Spinal cord (tissue), 10 donors: ENCODE measurements around the gene USP31. TPM values are rescaled to one million over a fixed set of nuclear protein-coding genes. Genes with fewer than 3 reads are reported as not detected.

Experiments
- DNase-seq, 6 donors: peaks; one replicate each; pipeline versions ENCODE4 v3.0.0 to v3.0.0-alpha.2; 2013 to 2015; ENCODE audit warnings: low spot score in 6 of 6, low read depth in 4 of 6
- H3K27ac ChIP-seq: one replicate; pipeline ENCODE4 v1.5.1; 2013; ENCODE audit warnings: low read depth, low read length, control low read depth
- H3K27me3 ChIP-seq: one replicate; pipeline ENCODE4 v1.6.1; 2013; ENCODE audit warnings: low read length; ENCODE audit not compliant: control insufficient read depth, insufficient read depth
- H3K36me3 ChIP-seq: one replicate; pipeline ENCODE4 v1.6.1; 2013; ENCODE audit warnings: low read length; ENCODE audit not compliant: control insufficient read depth, insufficient read depth
- H3K4me1 ChIP-seq: one replicate; pipeline ENCODE4 v1.6.1; 2013; ENCODE audit warnings: low read length; ENCODE audit not compliant: control insufficient read depth, insufficient read depth
- H3K4me3 ChIP-seq: one replicate; pipeline ENCODE4 v1.5.1; 2013; ENCODE audit warnings: low read depth, low read length, control low read depth
- H3K9me3 ChIP-seq: one replicate; pipeline ENCODE4 v1.6.1; 2013; ENCODE audit warnings: low read length; ENCODE audit not compliant: control insufficient read depth, insufficient read depth
- WGBS: methylation state at CpG from one replicate; pipeline ENCODE4 v1.1.5; 2013; ENCODE audit warnings: missing lambda C conversion rate; ENCODE audit not compliant: insufficient coverage; 5-methylcytosine and 5-hydroxymethylcytosine counted together
- polyA plus RNA-seq, 2 donors: library from polyadenylated mRNA; unstranded; fragments of 120-200 nt; gene quantifications; one replicate each; pipeline ENCODE4 v1.2.1, GENCODE V29; 2013; ENCODE audit not compliant: insufficient read length in 2 of 2
- total RNA-seq, 2 donors: library from RNA; depleted of rRNA in 1 of 2; stranded (reverse); fragments of 120-200 nt in 1 of 2; fragments of >200 nt in 1 of 2; gene quantifications; one replicate each; pipeline versions ENCODE4 v1.2.3 to v1.2.4, GENCODE V29; 2013 to 2014
- donor health status: healthy.

Gene USP31
- total and polyA plus RNA-seq, 4 donors = 10.7 to 22.5 (median 12.6) TPM

- Histone ChIP-seq H3K9me3 (no peaks in the 10 kb centered on the region), H3K36me3 (peaks cover under 1% of the 10 kb centered on the region), H3K27ac (no peak overlapping the region), H3K4me3 (no peak overlapping the region), H3K27me3 (no peaks in the 10 kb centered on the region), H3K4me1 (no peaks in the 10 kb centered on the region)
- WGBS = 87% methylated on average over 3 of the region's 4 CpGs
- DNase-seq = no peak
These were observed 61.2 kb downstream of the USP31 start for GRCh38 chr16:23088018-23088417.

DNA sequence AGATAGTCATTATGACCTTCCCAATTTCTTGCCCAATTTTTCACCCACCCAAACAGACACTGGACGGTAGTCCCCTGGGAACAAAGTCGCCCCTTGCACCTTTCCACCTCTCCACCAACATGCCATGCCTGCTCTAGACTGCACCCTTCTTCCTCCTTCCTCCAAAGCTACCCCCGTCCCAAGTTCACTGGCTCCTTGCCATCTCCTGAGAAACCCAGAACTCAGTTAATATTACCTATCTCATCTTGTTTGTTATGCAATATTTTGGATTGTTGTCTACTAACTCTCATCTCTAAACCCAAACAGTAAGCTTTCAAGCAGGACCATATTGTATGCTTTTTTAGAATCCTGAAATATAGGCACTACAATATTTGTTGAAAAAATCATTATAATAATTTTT is 63.3 kb downstream of the USP31 start:
- peaks cover 11% of the 10 kb centered on the region for H3K36me3 ChIP-seq
- no peak overlapping the region for H3K27ac ChIP-seq
- no peaks in the 10 kb centered on the region for H3K4me1 ChIP-seq
- H3K27me3 ChIP-seq = no peaks in the 10 kb centered on the region
- 95% methylated on average over 2 of the region's 3 CpGs for WGBS
- DNase-seq = no peak
- no peaks in the 10 kb centered on the region for H3K9me3 ChIP-seq
- H3K4me3 ChIP-seq = no peak overlapping the region

DNA sequence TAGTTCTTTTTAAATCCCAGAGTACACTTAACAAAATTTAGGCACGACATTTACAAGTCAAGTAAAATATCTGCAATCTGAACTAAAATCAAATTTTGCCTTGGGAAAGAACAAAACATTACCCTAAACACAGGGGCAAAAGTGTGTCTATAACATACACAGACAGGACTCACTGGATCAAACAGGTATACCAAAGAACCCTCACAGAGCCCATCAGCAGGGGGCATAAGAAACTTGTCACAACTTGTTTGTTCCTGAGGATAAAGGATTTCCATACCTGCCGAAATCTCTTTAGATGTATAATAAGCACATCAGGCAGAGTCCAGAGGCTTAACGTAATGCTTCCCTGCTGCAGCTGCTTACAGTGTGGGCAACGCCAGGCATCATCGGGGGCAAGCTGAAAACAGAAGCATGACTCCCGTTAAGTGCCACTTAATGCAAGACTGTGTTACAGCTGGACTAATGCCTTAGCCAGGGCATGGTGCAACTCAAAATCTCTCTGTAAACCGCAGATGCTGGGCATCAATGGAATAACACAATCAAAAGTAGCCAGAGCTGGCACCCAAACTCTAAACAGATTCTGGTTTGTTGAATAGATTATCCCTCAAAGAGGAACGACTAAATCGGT is 67.0 kb downstream of the USP31 start:
- Histone ChIP-seq H3K4me1 (peaks cover 4% of the 10 kb centered on the region), H3K4me3 (no peak overlapping the region), H3K27ac (no peak overlapping the region), H3K36me3 (peaks cover 22% of the 10 kb centered on the region), H3K27me3 (no peaks in the 10 kb centered on the region), H3K9me3 (no peaks in the 10 kb centered on the region)
- no peak for DNase-seq
- WGBS = 70% methylated on average over 5 of the region's 9 CpGs

- peaks cover 4% of the 10 kb centered on the region for H3K4me1 ChIP-seq
- no peaks in the 10 kb centered on the region for H3K27me3 ChIP-seq
- H3K36me3 ChIP-seq = peaks cover 22% of the 10 kb centered on the region
- no peak overlapping the region for H3K4me3 ChIP-seq
- H3K9me3 ChIP-seq = no peaks in the 10 kb centered on the region
- whole genome bisulfite sequencing = 77% methylated on average over 6 of the region's 6 CpGs
- no peak overlapping the region for H3K27ac ChIP-seq
- no peak for DNase-seq
These were observed 67.6 kb downstream of the USP31 start for GRCh38 chr16:23081675-23082119.

- no peaks in the 10 kb centered on the region for H3K9me3 ChIP-seq
- H3K27ac ChIP-seq = no peak overlapping the region
- H3K4me3 ChIP-seq = no peak overlapping the region
- peaks cover 24% of the 10 kb centered on the region for H3K36me3 ChIP-seq
- peaks cover 4% of the 10 kb centered on the region for H3K4me1 ChIP-seq
- DNase-seq = no peak
- WGBS = 96% methylated on average over 3 of the region's 3 CpGs
- no peaks in the 10 kb centered on the region for H3K27me3 ChIP-seq
These were observed 68.5 kb downstream of the USP31 start for GRCh38 chr16:23080747-23081146.

- Histone ChIP-seq H3K27ac (no peak overlapping the region), H3K36me3 (peaks cover 26% of the 10 kb centered on the region), H3K27me3 (no peaks in the 10 kb centered on the region), H3K4me3 (no peak overlapping the region), H3K4me1 (peaks cover 4% of the 10 kb centered on the region), H3K9me3 (no peaks in the 10 kb centered on the region)
- DNase-seq = no peak
- WGBS = no CpG with 5 or more reads among the region's 1 CpG
These were observed 68.9 kb downstream of the USP31 start for GRCh38 chr16:23080329-23080728.

GRCh38 chr16:23079675-23080301 is 69.5 kb downstream of the USP31 start:
- WGBS = 73% methylated on average over 10 of the region's 13 CpGs
- H3K4me3 ChIP-seq = no peak overlapping the region
- peaks cover 26% of the 10 kb centered on the region for H3K36me3 ChIP-seq
- H3K27me3 ChIP-seq = no peaks in the 10 kb centered on the region
- peaks cover 4% of the 10 kb centered on the region for H3K4me1 ChIP-seq
- H3K9me3 ChIP-seq = no peaks in the 10 kb centered on the region
- peak in 1 of 6 donors; percentile 34 for DNase-seq
- H3K27ac ChIP-seq = no peak overlapping the region

DNA sequence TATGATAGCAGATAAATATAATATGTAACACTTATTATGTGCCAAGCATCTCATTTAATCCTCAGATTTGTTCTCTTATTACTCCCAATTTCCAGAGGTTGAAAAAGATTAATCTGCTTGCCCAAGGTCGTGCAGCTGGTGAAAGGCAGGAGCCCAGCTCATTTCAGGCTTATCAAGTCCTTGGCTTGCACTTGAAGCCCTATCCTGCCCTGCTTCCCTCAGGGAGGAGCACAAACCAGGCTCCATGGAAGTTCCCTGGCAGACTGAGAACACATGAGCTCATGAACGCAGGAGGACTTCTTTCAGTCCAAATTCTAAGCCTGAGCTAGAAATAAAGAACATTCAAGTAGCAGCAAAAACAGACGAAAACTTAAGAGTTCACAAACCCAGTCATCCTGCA is 74.8 kb downstream of the USP31 start:
- no peak overlapping the region for H3K4me3 ChIP-seq
- WGBS = 96% methylated on average over 2 of the region's 3 CpGs
- peaks cover 38% of the 10 kb centered on the region for H3K36me3 ChIP-seq
- H3K4me1 ChIP-seq = peaks cover 6% of the 10 kb centered on the region
- no peaks in the 10 kb centered on the region for H3K27me3 ChIP-seq
- DNase-seq = no peak
- no peaks in the 10 kb centered on the region for H3K9me3 ChIP-seq
- H3K27ac ChIP-seq = no peak overlapping the region

DNA sequence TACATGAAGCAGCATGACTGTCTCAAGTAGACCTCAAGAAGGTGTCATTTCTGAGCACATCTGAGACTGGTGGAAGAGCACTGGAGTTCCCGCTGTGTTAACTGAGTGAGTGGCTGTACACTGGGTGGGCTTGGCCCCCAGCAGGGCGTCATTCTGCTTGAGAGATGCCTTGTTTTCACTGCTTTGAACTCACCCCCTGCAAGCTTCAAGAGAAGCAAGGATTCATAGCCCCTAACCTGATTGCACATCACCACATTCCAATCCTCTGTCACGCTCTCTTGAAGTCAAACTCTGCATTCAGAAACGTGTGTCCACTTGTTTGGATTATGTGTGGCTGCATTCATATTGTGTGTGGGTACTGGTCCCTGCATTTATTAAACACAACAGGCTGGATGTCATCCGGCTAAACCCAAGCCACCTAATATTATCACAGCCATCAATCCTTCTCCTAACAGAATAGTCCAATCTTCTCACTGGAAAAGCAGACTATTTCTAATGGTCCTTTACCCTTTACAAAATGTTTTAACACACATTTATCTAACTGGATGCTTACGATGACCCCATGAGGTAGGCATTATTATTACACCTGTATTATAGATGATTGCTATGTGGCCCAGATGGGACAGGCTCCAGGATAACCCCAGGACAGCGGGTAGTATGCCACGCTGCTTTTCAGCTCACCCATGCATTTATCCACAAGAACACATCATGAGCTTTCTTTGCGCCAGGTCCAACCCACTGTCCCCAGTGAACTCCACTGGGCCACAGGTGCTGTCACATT is 76.3 kb downstream of the USP31 start:
- Histone ChIP-seq H3K4me1 (peaks cover 6% of the 10 kb centered on the region), H3K4me3 (no peak overlapping the region), H3K36me3 (peaks cover 49% of the 10 kb centered on the region), H3K27me3 (no peaks in the 10 kb centered on the region), H3K27ac (no peak overlapping the region), H3K9me3 (no peaks in the 10 kb centered on the region)
- WGBS = 92% methylated on average over 5 of the region's 9 CpGs
- peak in 1 of 6 donors; percentile 12 for DNase-seq
